ENCODE results near the gene CERS1.
A peak's percentile ranks its signal among the peaks of the same experiment; 100 is the strongest.

Gene CERS1

GRCh38 chr19:18839465-18840287, 56.3 kb downstream of the CERS1 start:
- no peak for DNase-seq (ENCODE audit: low read depth in 2 of 2)

GRCh38 chr19:18834644-18834984, 61.3 kb downstream of the CERS1 start:
- no peak for DNase-seq (ENCODE audit: low read depth in 2 of 2)

GRCh38 chr19:18833849-18834643, 61.9 kb downstream of the CERS1 start:
- no peak for DNase-seq (ENCODE audit: low read depth in 2 of 2)

GRCh38 chr19:18833141-18833476, 62.8 kb downstream of the CERS1 start:
- DNase-seq (ENCODE audit: low read depth in 2 of 2) = no peak

GRCh38 chr19:18832306-18833140, 63.4 kb downstream of the CERS1 start:
- DNase-seq (ENCODE audit: low read depth in 2 of 2) = no peak

- peak; percentile 91 for DNase-seq (ENCODE audit: low read depth in 2 of 2)
These were observed 64.2 kb downstream of the CERS1 start, which contains the start of gene UPF1 for GRCh38 chr19:18831524-18832305. UPF1 (plus strand) TSS chr19:18831959; CDS start chr19:18832210, 251 bp downstream.

GRCh38 chr19:18830488-18830887, 65.5 kb downstream of the CERS1 start:
- DNase-seq (ENCODE audit: low read depth in 2 of 2) = no peak

GRCh38 chr19:18828786-18829185, 67.2 kb downstream of the CERS1 start:
- no peak for DNase-seq (ENCODE audit: low read depth in 2 of 2)
